HG03565 (cell line): ENCODE results near the gene ZNF319.

Source experiments
- ATAC-seq: cut with Tn5 transposase; IDR thresholded peaks from one replicate; pipeline ENCODE4 v1.9.1; 2021; ENCODE audit warnings: mild to moderate bottlenecking, moderate library complexity; ENCODE audit not compliant: unreplicated experiment

Gene ZNF319

DNA sequence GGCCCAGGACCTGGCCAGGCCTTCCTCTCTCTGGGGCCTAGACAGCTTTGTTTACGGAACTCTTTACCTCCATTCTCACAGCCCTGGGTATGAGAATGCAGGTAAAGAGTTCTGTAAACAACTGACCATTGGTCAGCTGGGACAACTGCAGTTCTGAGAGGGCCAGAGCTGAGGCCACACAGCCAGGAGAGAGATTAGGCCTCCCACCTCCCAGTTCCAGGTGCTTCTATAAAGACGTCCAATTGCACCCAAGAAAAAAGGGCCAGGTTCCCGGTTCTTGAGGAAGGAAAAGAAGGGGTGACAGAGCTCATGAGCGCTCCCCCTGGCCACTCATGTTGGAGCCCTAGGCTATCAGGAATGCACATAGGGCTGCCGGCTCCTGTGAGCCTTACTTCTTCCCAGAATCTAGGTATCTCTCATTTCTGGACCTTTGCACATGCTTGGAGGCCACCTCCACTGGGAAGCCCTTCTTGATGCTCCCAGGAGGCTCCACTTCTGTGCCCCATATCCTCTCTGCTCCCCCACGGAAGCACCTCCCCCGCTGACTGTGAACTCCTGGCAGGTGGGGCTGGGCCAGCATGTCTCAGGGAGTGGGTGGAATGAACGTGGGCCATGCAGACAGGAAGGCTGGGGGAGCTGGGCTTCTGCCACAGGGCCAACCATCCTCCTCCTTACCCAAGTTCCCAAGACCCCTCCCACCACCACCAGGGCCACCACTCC, 42.6 kb downstream of the ZNF319 start:
- ATAC-seq = no peak

DNA sequence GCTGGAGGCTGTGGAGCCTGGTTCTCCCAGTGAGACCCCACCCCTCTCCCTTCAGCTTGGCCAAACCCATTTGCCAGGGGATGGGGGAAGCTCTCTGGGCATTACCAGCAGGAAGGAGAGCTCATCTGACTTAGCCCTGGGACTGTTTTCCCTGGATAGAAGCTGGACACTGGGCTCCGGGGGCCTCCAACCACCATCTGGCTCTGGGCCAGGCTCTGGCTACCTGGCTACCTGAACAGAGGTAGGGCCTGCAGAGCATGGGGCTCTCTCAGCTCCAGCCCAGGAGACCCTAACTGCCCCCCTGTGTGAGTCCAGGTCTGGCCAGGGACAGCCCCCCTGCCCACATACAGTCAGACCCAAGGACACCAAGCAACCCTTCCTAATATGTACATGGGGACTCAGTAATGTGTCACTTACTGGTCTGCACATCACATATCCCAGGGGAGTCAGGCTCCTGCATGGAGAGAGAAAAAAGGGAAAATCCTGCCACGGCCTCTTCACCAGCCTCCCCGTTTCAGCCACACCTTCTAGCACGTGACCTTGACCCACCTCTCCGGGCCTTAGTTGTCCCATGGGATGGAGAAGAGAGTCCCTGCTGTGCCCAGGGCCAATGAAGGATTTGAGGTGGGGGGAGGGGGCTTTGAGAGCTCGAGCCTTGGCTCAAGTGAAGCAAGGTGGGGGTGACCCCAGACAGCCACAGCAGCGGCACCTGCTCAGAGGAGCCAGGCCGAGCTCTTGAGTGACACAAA, 43.4 kb downstream of the ZNF319 start:
- ATAC-seq = no peak

DNA sequence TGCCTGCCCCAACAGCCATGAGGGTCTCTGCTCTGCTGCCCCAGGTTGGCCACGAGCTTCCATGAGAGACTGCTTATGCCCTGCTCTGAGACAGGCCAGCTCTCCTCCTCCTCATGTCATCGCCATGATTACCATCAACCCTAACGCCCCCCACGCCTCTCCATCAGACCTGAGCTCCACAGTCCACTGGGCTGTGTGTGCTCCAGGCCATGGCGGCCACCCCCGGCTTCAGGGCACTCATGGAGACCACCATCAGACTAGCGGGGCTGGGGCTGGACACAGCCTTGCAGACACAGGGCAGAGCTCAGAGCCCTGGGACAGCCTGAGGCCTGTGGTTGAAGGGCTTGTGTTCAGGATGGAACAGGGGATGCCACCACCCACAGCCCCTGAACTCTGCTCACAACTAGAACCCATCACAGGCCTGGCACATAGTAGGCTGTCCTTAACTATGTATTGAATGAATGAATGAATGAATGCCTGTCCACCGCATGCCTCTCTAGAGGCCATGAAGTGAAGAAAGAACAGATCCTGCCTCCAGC, 44.1 kb downstream of the ZNF319 start:
- ATAC-seq = no peak

DNA sequence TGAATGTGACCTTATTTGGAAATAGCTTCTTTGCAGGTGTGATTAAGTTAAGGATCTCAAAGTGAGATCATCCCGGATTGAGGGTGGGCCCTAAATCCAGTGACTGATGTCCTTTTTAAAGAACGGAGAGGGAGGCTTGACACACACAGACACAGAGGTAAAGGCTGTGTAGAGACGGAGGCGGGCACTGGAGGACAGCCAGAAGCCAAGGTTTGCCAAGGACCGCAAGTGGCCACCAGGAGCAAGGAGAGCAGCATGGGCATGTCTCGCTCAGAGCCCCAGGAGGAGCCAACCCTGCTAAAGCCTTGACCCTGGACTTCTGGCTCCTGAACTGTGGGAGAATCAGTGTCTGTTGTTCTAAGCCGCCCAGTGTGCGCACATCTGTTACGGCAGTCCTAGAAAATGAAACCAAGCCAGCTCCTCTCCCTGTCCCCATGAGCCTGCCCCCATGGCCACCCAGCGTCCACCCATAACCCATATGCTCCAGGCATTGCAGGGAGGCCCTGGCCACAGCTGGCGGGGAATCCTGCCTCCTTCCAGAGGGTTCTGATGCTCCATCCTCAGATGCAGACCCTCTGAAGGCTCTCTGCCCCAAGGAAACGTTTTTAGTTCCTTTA, 44.8 kb downstream of the ZNF319 start:
- no peak for ATAC-seq

DNA sequence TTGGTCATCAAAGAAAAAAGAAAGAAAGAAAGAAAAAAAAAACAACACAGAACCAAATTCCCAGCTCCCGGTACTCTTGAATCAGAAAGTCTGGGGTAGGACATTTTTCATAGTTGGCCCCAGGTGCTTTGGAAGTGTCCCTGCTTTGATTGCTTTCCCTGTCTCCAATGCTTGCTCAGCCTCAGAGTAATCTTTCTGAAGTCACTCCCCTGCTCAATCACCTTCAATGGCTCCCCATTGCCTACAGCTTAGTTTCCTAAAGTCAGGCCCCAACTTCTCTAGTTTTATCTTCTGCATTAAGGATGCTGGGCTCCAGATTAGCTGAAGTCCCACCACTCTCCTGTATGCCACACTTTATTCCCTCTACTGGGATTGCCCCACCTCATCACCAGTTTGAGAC, 46.6 kb downstream of the ZNF319 start:
- ATAC-seq = no peak

DNA sequence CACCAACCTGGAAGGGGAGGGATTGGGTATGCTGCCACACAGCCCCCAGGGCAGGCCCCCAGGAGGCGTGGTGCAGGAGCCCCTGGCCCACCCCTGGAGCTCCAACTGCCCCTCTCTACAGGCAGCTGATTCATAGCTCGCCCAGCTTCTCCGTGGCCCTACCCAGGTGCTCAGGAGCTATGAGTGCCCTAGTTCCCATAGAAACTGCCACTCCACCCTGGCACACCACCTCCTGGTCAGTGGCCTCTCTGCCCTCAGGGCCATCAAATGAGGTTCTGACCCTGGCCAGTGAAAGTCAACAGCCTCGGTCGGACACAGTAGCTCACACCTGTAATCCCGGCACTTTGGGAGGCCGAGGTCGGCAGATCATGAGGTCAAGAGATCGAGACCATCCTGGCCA, 47.6 kb downstream of the ZNF319 start:
- ATAC-seq = no peak

DNA sequence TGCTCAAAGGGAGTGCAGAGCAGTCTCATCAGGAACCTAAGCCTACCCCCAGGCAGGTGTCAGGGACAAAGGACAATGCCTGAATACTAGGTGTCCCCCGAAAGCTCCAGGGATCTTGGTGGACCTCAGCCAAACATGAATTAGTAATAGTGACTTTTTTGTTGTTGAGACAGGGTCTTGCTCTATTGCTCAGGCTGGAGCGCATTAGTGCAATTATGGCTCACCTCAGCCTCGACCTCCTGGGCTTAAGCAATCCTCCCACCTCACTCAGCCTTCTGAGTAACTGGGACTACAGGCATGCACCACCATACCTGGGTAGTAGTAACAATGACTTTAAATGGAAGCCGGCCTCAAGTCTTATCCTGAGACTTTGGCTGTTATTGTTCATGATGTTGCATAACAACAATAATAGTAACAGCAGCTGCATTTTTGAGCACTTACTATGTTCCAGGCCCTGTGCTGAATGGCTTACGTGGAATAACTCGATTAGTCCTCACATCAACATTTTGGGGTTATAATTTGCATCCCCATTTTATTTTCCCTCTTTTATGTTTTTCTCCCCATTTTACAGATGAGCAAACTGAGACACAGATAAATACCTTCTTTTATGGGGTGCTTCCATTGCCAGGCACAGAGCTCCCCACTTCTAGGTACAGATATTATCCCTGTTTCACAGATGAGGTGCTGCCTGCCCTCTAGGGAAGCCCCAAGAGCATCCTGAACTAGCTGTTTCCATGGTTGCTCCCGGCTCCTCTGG, 49.1 kb downstream of the ZNF319 start:
- ATAC-seq = no peak

DNA sequence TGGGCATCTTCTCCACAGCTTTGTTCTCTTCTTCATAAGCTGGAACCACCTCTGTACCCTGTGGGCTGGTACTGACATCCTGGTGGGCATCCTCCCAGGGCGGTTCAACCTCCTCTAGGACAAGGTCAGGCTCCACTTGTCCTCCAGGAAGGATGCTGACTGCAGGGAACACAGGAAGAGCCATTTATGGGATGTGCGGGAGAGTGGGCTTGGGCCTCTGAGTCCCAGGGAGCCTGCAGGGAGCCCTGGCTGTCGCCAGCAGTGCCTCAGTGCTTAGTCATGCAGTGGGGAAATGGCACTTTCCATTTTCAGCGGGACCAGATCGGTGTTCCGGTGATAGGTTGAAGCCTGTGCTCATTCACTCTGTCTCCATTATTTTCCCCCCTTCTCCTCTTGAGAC, 50.1 kb downstream of the ZNF319 start:
- no peak for ATAC-seq

DNA sequence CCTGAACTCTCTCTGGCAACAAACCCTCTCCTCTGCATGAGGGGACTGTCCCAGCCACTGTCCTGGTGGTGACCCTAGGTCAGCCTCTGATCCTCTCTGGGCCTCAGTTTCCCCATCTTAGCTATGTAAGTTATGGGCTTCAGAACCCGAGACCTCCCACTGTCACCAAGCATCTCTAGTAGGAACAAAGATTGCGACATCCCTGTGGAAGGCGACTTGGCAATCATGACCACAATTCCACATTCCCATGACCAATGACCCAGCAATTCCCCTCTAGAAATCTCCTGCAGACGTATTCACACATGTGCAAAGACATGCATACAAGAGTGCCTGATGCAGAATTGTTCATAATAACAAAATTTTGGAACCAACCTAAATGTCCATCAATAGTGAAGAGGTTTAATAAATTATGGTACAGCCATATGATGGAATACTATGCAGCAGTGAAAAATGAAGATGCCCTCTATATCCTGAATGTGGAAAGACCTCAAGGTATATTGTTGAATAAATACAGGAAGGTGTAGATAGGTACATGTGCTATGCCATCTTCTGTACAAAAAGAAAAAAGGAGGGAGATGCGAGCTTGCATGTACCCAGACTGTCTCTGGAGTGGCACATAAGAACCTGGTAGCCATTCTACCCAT, 50.8 kb downstream of the ZNF319 start:
- no peak for ATAC-seq

DNA sequence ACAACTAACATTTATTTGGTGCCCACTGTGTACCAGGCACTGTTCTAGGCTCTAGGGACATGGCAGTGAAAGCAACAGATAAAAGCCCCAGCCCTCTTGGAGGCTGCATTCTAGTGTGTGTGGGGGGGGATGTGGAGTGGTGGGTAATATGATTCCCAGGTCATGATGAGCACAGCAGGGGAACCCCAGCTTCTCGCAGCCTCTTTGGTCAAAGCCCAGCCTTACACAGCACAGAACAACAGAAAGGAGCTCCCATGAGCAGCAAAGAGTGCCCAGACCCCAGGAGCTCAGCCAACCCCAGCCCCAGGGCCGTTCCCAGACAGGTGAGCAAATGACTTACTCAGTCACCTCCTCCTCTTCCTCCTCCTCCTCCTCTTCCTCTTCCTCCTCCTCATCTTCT, 51.5 kb downstream of the ZNF319 start:
- no peak for ATAC-seq

DNA sequence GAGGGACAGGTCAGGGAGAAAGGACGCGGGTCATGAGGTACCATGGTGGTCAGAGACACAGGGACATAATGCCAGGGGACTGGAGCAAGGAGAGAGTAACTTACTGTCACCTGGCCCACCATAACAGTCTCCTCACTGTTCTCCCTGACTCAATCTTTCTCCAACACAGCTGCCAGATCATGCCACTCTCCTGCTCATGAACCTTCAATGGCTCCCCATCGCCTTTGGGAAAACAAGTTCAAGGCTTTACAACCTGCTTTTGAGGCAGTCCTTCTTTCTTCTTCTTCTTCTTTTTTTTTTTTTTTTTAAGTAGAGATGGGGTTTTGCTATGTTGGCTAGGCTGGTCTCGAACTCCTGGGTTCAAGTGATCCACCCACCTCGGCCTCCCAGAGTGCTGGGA, 52.4 kb downstream of the ZNF319 start:
- no peak for ATAC-seq

DNA sequence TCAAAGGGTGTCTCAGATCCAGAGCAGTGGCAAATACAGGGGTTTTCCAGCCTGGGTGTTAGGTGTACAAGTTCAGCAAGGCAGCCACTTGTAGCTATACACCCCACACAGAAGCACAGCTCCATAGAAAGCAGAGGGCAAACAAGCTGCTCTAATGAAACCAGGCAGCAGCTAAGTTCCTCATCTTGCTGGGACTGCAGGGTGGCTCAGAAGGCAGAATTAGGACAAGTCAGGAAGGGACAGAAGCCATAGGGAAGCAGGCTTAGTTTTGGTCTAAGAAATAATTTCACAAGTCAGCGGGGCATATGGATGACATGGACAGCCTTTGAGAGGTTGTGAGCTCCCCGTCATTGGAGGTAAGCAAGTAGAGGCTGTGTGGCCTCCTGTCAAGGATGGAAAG, 53.2 kb downstream of the ZNF319 start:
- ATAC-seq = no peak

DNA sequence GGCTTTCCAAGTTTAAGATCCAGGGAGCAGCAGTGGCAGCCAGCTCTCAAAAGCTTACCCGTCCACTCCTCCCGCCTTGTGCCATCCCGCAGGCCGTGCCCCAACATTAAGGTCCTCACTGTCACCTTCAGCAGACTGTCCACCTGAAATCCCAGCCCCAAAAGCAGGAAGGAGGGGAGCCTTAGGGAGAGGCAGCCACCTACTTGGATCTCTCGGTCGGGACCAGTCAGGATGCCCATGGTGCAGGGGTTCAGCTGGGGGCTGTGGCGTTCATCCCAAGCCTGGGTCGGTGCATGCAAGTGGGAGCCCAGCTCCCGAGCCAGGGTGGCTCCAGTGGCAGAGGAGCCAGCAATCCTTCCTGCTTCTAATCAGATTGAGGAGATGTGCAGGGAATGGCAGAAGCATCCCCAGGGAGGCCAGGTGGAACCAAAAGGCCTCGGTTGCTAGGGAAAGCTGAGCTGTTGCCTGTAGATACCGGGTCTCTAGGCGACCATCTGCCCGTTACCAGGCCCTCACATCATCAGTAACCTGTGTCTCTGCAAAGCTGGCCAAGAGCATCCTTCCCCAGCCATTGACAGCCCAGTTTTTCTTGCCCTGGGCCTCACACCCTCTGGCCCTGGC, 54.2 kb downstream of the ZNF319 start:
- ATAC-seq = no peak

DNA sequence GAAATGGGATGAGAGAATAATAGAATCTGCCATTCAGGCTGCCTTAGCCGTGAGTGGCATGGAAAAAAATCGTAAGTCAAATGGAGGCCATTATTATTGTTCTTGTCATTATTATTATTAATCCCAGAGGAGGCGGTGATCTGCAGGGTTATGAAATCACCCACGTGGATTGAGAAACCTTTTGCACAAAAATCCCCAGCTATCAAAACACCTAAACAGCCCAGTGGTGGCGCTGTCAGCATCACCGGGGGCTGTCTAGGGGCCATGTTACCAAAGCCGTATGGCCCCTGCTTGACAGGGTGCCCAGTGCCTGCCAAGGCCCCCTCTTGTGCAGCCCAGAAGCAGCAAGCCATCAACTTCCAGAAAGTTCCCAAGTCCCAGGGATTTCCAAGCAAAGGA, 54.7 kb downstream of the ZNF319 start:
- ATAC-seq = no peak

DNA sequence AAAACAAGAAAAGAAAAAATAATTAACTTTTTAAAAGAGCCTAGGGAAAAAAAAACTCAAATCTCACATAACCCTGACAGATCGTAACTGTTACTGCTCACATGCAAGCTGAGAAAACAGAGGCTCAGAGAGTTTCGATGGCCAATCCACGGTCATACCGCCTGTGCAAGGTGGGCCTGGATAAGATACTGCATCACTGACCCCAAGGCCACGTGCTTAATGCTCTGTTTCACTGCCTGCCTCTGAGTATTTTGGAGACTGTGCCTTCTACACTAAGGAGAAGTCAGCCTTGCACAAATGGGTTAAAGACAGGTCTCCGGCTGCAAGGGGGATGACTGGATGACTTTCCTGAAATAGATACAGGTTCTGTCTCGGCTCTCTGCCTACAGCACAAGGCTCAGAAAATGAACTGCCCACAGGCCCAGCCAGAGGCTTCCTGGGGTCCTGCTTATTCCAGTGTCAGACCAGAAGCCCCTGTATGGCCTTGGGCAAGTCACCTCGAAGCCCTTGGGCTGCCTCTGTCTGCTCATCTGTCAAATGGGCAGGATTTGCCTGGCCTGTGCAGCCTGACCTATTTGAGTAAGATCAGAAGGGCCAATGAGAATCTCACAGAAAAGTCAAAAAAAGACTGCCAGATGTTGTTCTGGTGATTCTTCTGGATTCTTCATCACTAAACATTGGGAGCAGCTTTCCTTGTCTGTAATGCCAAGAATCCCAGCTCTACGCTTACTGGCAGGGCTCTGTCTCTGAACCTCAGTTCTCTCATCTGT, 55.3 kb downstream of the ZNF319 start:
- no peak for ATAC-seq
